Activated T-helper 1 cell treated with anti-CD3 and anti-CD28 coated beads, Interleukin-12 subunit alpha, Interleukin-12 subunit beta, Interleukin-2, Interleukin-4 antibody, amounts not matched to agents 30 ng/mL and 10 ng/mL and 1 ng/mL, durations not matched to agents 14 hours and 24 hours and 36 hours (primary cell): Measurements from ENCODE around the gene UBE3D. TPM values are rescaled to one million over a fixed set of nuclear protein-coding genes. Genes with fewer than 3 reads are reported as not detected.

ENCODE experiments used
- DNase-seq: peaks from one replicate; pipeline ENCODE4 v3.0.0; 2021; ENCODE audit warnings: low spot score
- H3K27ac Mint-ChIP-seq: one replicate; pipeline ENCODE4 v1.8.0; 2021; ENCODE audit warnings: mild to moderate bottlenecking, mixed read lengths
- H3K27me3 Mint-ChIP-seq: one replicate; pipeline ENCODE4 v1.8.0; 2022; ENCODE audit warnings: mild to moderate bottlenecking, moderate library complexity, mixed read lengths; ENCODE audit not compliant: insufficient read depth
- H3K36me3 Mint-ChIP-seq: one replicate; pipeline ENCODE4 v1.8.0; 2021; ENCODE audit warnings: low read depth, mixed read lengths
- H3K4me1 Mint-ChIP-seq: one replicate; pipeline ENCODE4 v1.8.0; 2021; ENCODE audit warnings: low read depth, mixed read lengths
- H3K4me3 Mint-ChIP-seq: one replicate; pipeline ENCODE4 v1.8.0; 2021; ENCODE audit warnings: mild to moderate bottlenecking, moderate library complexity, mixed read lengths
- H3K9me3 Mint-ChIP-seq: one replicate; pipeline ENCODE4 v1.8.0; 2021; ENCODE audit warnings: mixed read lengths
- intact Hi-C: fragments of 100-400 bp; cut with micrococcal nuclease; formaldehyde crosslinking; loops from one replicate; pipeline ENCODE4 v1.15.1; 2024
- total RNA-seq: library from RNA; stranded (reverse); gene quantifications from 2 replicates; pipeline ENCODE4 v1.2.3, GENCODE V29; 2022

UBE3D gene
- total RNA-seq, 1 donor from 2014 or later, result 8.3 TPM

DNA sequence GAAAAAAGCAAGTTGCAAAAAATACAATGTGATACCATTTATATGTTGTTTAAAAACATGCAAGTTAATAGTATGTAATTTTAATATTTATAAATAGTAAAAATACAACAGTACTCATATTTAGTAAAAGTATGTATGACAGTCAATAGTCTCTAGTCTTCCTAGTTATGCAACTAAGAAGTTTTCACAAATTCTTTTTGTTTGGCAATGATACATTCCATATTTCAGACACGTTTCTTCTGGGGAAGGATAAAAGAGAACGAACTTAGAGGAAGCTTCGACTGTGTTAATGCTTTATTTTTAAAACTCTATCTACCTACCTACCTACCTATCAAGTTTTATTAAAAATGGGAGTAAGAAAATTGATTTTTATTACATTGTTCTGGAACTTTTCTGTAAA lies 77.7 kb downstream of the UBE3D start:
- no peak overlapping the region for H3K27ac Mint-ChIP-seq
- H3K4me1 Mint-ChIP-seq, result no peaks in the 10 kb centered on the region
- intact Hi-C loops, result no loop called here
- H3K4me3 Mint-ChIP-seq, result no peak overlapping the region
- H3K9me3 Mint-ChIP-seq, result no peaks in the 10 kb centered on the region
- no peaks in the 10 kb centered on the region for H3K36me3 Mint-ChIP-seq
- DNase-seq, result no peak
- no peaks in the 10 kb centered on the region for H3K27me3 Mint-ChIP-seq

DNA sequence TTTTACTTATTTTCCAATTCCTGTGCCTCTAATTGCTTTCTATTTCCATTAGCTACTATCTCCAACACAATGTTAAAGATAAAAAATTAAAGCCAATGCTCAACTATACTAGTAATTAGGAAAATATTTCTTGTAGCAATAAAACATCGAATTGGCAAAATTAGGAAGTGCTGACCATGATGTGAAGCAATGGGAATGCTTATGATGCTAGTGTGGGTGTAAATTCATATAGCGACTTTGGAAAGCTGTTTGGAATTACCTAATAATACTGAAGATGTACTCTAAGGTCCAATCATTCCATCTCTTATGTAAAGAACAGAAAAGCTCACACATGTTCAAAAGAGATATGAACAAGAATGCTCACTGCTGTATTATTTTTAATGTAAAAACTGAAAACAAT lies 78.2 kb downstream of the UBE3D start:
- no peaks in the 10 kb centered on the region for H3K4me1 Mint-ChIP-seq
- H3K27ac Mint-ChIP-seq, result no peak overlapping the region
- intact Hi-C loops, result no loop called here
- no peaks in the 10 kb centered on the region for H3K9me3 Mint-ChIP-seq
- H3K27me3 Mint-ChIP-seq, result no peaks in the 10 kb centered on the region
- H3K4me3 Mint-ChIP-seq, result no peak overlapping the region
- DNase-seq, result no peak
- H3K36me3 Mint-ChIP-seq, result no peaks in the 10 kb centered on the region

DNA sequence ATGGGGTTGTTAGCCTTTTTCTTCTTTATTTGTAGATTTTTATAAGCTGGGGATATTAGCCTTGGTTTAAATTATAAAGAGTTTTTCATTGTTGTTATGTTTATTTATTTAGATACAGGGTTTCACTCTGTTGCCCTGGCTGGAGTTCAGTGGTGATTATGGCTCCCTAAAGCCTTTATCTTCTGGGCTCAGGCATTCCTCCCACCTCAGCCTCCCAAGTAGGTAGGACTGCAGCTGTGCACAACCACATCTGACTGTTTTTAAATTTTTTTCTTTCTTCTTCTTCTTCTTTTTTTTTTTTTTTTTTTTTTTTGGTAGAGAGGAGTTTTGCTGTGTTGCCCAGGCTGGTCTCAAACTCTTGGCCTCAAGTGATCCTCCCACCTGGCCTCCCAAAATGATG lies 80.9 kb downstream of the UBE3D start:
- Mint-ChIP-seq H3K9me3 (no peaks in the 10 kb centered on the region), H3K4me3 (no peak overlapping the region), H3K36me3 (no peaks in the 10 kb centered on the region), H3K4me1 (no peaks in the 10 kb centered on the region), H3K27me3 (no peaks in the 10 kb centered on the region), H3K27ac (no peak overlapping the region)
- no peak for DNase-seq
- intact Hi-C loops, result no loop called here

DNA sequence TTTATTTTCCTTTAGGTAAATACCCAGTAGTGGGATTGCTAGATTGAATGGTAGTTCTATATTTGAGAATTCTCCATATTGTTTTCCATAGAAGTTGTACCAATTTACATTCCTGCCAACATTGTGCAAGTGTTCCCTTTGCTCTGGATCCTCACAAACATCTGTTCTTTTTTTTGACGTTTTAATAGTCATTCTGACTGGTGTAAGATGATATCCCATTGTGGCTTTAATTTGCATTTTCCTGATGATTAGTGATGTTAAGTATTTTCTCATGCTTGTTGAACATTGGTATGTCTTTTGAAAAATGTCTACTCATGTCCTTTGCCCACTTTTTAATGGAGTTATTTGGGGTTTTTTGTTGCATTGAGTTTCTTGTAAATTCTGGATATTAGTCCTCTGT lies 85.6 kb downstream of the UBE3D start:
- no peaks in the 10 kb centered on the region for H3K36me3 Mint-ChIP-seq
- H3K4me1 Mint-ChIP-seq, result no peaks in the 10 kb centered on the region
- no peaks in the 10 kb centered on the region for H3K9me3 Mint-ChIP-seq
- intact Hi-C loops, result no loop called here
- no peak overlapping the region for H3K27ac Mint-ChIP-seq
- H3K27me3 Mint-ChIP-seq, result no peaks in the 10 kb centered on the region
- no peak for DNase-seq
- H3K4me3 Mint-ChIP-seq, result no peak overlapping the region

DNA sequence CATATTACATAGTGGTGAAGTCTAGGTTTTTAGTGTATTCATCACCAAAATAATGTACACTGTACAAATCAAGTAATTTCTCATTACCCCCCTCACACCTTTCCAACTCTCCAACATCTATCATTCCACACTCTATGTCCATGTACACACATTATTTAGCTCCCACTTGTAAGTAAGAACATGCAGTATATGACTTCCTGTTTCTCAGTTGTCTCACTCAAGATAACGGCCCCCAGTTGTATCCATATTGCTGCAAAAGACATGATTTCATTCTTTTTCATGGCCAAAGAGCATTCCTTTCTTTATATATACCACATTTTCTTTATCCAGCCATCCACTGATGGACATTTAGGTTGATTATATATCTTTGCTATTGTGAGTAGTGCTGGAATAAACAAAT lies 86.0 kb downstream of the UBE3D start:
- H3K27me3 Mint-ChIP-seq, result no peaks in the 10 kb centered on the region
- H3K36me3 Mint-ChIP-seq, result no peaks in the 10 kb centered on the region
- no peak overlapping the region for H3K4me3 Mint-ChIP-seq
- no peaks in the 10 kb centered on the region for H3K4me1 Mint-ChIP-seq
- H3K9me3 Mint-ChIP-seq, result no peaks in the 10 kb centered on the region
- H3K27ac Mint-ChIP-seq, result no peak overlapping the region
- intact Hi-C loops, result no loop called here
- no peak for DNase-seq

DNA sequence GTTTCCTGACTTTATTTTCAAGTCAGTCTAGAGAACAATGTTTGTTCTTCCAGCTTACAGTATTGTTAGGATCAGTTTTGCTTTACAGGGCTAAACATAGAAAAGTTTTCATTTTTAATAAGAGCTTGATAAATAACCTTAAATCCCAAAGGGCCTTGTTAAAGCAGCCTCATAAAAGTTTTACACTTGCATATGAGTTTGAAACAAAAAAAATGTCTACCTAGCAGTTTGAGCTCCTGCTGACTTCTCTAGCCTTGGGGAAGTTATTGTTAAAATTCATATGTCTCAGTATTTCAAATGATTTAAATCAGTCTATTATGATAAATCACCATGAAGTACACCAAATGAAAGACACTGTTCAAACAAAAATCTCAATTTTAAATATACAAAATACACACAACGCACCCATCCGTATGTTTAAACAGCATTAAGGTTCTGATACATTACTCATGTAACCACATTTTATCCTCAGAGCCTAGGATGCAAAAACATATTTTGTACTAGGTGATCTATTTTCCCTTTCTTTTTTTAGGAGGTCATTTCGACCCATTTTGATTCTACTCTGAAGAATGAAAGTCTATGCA lies 87.2 kb downstream of the UBE3D start:
- Mint-ChIP-seq H3K9me3 (no peaks in the 10 kb centered on the region), H3K4me1 (no peaks in the 10 kb centered on the region), H3K27me3 (no peaks in the 10 kb centered on the region), H3K4me3 (no peak overlapping the region), H3K36me3 (no peaks in the 10 kb centered on the region), H3K27ac (no peak overlapping the region)
- intact Hi-C loops, result no loop called here
- no peak for DNase-seq

DNA sequence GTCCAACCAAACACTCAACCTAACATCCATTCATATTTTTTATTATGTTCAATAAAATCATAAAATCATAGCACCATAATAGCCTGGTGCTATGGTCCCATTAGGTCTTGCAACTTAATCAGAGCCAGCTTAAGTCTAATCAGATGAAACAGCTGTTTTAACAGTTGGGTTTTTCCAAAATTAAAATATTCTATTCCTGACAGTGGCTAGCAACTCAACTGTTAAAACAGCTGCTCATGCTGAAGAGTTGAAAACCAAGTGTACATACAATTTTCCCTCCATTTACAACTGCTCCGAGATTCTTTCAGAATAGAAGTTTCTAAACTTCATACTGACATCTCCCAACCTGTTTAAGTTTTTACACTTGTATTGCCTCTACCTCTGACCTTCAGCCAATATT lies 89.5 kb downstream of the UBE3D start:
- H3K4me1 Mint-ChIP-seq, result no peaks in the 10 kb centered on the region
- no peak overlapping the region for H3K4me3 Mint-ChIP-seq
- no peaks in the 10 kb centered on the region for H3K9me3 Mint-ChIP-seq
- no peaks in the 10 kb centered on the region for H3K27me3 Mint-ChIP-seq
- DNase-seq, result no peak
- no peak overlapping the region for H3K27ac Mint-ChIP-seq
- no peaks in the 10 kb centered on the region for H3K36me3 Mint-ChIP-seq
- intact Hi-C loops, result no loop called here

DNA sequence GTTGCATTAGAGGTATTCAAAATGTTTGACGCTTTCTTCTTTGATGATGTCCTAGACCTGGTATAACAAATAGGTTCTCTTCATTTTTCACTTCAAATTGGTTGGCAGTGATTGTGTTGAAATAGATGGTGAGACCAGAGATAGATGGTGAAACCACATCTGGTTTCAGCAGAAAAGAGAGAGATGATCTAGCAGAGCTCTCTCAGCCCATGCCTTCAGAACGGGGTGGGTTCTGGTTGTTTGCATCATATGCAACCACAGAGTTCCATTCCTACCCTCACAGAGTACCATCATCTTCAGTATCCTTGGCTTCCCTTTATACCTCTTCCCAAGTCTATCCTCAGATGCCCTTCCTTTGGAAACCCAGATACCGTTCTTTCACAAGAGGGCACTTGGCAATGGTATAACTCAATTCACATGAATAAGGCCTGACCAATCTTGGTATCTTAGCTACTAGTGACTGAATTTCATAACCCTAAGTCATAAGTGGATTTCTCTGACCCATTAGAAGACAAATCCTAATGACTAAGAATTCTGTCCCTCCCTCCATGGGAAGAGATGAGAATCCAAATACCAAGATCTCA lies 93.7 kb downstream of the UBE3D start:
- Mint-ChIP-seq H3K9me3 (no peaks in the 10 kb centered on the region), H3K36me3 (no peaks in the 10 kb centered on the region), H3K27ac (no peak overlapping the region), H3K4me1 (no peaks in the 10 kb centered on the region), H3K4me3 (no peak overlapping the region), H3K27me3 (no peaks in the 10 kb centered on the region)
- no peak for DNase-seq
- intact Hi-C loops, result no loop called here

DNA sequence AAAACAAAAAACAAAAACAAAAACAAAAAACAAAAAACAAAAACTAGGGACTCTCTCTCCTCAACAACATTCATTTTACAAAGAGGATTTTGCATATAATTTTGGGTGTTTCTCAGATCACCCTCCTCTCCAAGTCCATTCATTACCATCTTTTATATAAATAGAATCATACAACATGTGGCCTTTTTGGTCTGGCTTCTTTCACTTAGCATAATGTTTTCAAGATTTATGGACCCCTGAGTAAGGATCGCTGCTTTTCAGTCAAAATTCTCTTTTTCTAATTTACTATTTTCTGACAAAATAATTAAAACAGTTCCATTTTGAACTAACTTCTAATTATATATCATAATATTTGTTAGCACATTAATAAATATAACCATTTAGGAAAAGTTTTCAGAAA lies 94.8 kb downstream of the UBE3D start:
- H3K4me1 Mint-ChIP-seq, result no peaks in the 10 kb centered on the region
- H3K27ac Mint-ChIP-seq, result no peak overlapping the region
- no peaks in the 10 kb centered on the region for H3K36me3 Mint-ChIP-seq
- H3K9me3 Mint-ChIP-seq, result no peaks in the 10 kb centered on the region
- H3K4me3 Mint-ChIP-seq, result no peak overlapping the region
- no peak for DNase-seq
- H3K27me3 Mint-ChIP-seq, result no peaks in the 10 kb centered on the region
- intact Hi-C loops, result no loop called here

DNA sequence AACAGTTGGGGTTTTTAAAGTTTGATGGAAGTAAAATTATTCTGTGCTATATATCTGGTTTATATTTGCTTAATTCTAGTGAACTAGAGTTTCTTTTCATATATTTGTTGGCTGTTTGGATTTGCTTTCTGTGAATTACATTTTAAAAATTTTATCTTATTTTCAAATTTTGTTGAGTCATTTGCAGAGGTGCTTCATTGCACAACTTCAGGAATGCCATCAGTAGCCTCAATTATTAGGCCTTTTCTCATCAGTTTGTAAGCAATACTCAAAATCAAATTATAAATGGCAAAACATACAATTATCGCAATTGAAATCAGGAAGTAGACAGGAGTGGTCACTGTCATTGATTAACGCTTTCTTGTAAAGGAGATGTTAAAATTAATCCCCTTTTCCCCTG lies 96.9 kb downstream of the UBE3D start:
- no peaks in the 10 kb centered on the region for H3K9me3 Mint-ChIP-seq
- no peaks in the 10 kb centered on the region for H3K4me1 Mint-ChIP-seq
- intact Hi-C loops, result no loop called here
- no peak for DNase-seq
- H3K27ac Mint-ChIP-seq, result no peak overlapping the region
- no peak overlapping the region for H3K4me3 Mint-ChIP-seq
- no peaks in the 10 kb centered on the region for H3K27me3 Mint-ChIP-seq
- no peaks in the 10 kb centered on the region for H3K36me3 Mint-ChIP-seq

DNA sequence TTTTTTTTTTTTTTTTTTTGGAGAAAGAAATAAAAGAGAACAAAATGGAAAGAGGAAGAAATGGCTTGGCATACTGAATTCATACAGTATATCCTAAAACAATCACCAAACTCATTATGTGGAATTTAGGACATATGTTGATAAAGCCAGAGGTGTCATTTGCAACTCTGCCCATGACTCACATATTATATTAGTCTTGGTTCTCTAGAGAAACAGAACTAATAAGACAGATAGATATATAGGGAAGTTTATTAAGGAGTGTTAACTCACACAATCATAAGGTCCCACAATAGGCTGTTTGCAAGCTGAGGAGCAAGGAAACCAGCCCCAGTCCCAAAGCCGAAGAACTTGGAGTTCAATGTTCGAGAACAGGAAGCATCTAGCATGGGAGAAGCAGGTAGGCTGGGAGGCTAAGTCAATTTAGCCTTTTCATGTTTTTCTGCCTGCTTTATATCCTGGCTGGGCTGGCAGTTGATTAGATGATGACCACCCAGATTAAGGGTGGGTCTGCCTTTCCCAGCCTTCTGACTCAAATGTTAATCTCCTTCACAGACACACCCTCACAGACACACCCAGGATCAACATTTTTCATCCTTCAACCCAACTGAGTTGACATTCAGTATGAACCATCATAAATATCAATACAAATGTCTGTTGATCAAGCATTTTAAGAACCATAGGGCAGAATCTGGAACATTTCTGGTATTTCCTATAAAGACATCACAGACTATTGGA lies 102.3 kb downstream of the UBE3D start:
- no peaks in the 10 kb centered on the region for H3K27me3 Mint-ChIP-seq
- intact Hi-C loops, result no loop called here
- no peaks in the 10 kb centered on the region for H3K4me1 Mint-ChIP-seq
- no peak for DNase-seq
- H3K36me3 Mint-ChIP-seq, result no peaks in the 10 kb centered on the region
- no peak overlapping the region for H3K4me3 Mint-ChIP-seq
- H3K27ac Mint-ChIP-seq, result no peak overlapping the region
- no peaks in the 10 kb centered on the region for H3K9me3 Mint-ChIP-seq

DNA sequence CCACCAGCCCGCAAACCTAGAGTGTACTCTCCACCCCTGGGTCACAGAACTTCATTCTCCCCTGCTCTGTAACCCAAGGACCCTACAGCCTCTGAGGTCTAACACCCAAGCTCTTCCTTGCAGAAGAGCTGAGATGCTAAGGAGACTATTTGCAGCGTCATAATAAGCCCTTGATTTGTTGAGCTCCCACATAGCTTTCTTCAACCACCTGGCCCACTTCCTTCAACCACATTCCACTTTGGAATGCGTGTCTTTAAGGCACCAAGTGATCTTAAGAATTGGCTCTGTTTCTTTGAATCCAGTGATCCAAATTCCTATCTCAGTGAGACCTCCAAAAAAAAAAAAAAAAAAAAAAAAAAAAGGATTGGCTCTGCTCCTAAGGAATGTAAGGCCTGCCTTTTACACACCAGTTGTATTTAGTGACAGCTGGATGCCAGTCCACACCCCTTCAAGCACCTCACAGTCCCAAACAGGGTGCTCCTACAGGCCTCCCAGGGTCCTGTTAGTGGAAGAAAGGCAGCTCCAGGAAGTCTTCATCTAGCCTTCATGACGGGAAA lies 106.2 kb downstream of the UBE3D start:
- Mint-ChIP-seq H3K4me3 (no peak overlapping the region), H3K27me3 (no peaks in the 10 kb centered on the region), H3K36me3 (no peaks in the 10 kb centered on the region), H3K9me3 (no peaks in the 10 kb centered on the region), H3K4me1 (no peaks in the 10 kb centered on the region), H3K27ac (no peak overlapping the region)
- DNase-seq, result no peak
- intact Hi-C loops, result no loop called here

DNA sequence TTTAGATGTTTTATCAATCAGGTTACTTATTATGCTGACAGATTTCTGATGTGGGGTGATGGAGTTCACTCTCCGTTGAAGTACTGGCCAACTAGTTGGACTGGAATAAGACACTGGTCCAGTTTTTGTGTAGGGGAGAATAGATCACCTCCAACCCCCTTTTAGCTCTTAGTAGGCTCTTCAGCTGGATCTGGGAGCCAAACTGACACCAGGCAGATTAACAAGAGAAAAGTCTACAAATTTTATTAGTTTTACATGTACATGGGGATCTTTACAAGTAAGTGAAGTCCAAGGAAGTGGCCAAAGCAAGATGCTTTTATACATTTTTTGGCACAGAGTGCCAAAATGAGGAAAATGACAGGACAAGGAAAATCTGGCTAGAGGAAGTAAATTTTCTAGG lies 107.1 kb downstream of the UBE3D start:
- no peak overlapping the region for H3K4me3 Mint-ChIP-seq
- DNase-seq, result no peak
- H3K9me3 Mint-ChIP-seq, result no peaks in the 10 kb centered on the region
- H3K27me3 Mint-ChIP-seq, result no peaks in the 10 kb centered on the region
- H3K36me3 Mint-ChIP-seq, result no peaks in the 10 kb centered on the region
- H3K27ac Mint-ChIP-seq, result no peak overlapping the region
- intact Hi-C loops, result no loop called here
- H3K4me1 Mint-ChIP-seq, result no peaks in the 10 kb centered on the region
